Ishikawa (cell line): ENCODE measurements around the gene MPLKIP.

Source experiments
- CEBPB ChIP-seq: IDR thresholded peaks from 2 replicates; pipeline ENCODE4 v1.6.1; 2012
- CREB1 ChIP-seq: IDR thresholded peaks from 2 replicates; pipeline ENCODE4 v1.6.1; 2012; ENCODE audit warnings: low read depth
- EGR1 ChIP-seq: IDR thresholded peaks from 2 replicates; pipeline ENCODE4 v1.6.1; 2012
- EP300 ChIP-seq: IDR thresholded peaks from 2 replicates; pipeline ENCODE4 v1.6.1; 2012; ENCODE audit warnings: borderline replicate concordance
- FOXM1 ChIP-seq: IDR thresholded peaks from 2 replicates; pipeline ENCODE4 v1.6.1; 2012; ENCODE audit warnings: low read depth, borderline replicate concordance
- MAX ChIP-seq: IDR thresholded peaks from 2 replicates; pipeline ENCODE4 v1.6.1; 2012
- NFIC ChIP-seq: IDR thresholded peaks from 2 replicates; pipeline ENCODE4 v1.6.1; 2012
- RAD21 ChIP-seq: IDR thresholded peaks from 2 replicates; pipeline ENCODE4 v1.6.1; 2012; ENCODE audit warnings: low read depth
- REST ChIP-seq: IDR thresholded peaks from 2 replicates; pipeline ENCODE4 v1.6.1; 2012; ENCODE audit warnings: low read depth, mild to moderate bottlenecking
- TAF1 ChIP-seq: IDR thresholded peaks from 2 replicates; pipeline ENCODE4 v1.6.1; 2012; ENCODE audit warnings: low read depth, mild to moderate bottlenecking
- TCF12 ChIP-seq: IDR thresholded peaks from 2 replicates; pipeline ENCODE4 v1.6.1; 2012; ENCODE audit warnings: low read depth
- USF1 ChIP-seq: IDR thresholded peaks from 2 replicates; pipeline ENCODE4 v1.6.1; 2012
- YY1 ChIP-seq: IDR thresholded peaks from 2 replicates; pipeline ENCODE4 v1.6.1; 2012; ENCODE audit warnings: low read depth
- ZBTB7A ChIP-seq: IDR thresholded peaks from 2 replicates; pipeline ENCODE4 v1.6.1; 2012; ENCODE audit warnings: low read depth

- TF ChIP-seq YY1, result no peak
- no peak for TF ChIP-seq USF1
- no peak for TF ChIP-seq RAD21
- no peak for TF ChIP-seq CEBPB
- no peak for TF ChIP-seq REST
- no peak for TF ChIP-seq TAF1
- TF ChIP-seq ZBTB7A, result no peak
- no peak for TF ChIP-seq MAX
- TF ChIP-seq NFIC, result no peak
- no peak for TF ChIP-seq EP300
- TF ChIP-seq EGR1, result no peak
- no peak for TF ChIP-seq CREB1
- TF ChIP-seq TCF12, result no peak
- TF ChIP-seq FOXM1, result no peak
Measured at GRCh38 chr7:40093631-40094350, 40.6 kb downstream of the MPLKIP start.
